GM21723 (cell line): ENCODE data around the gene MYO1A.
"Not testable (repeated sequence)": the region's sequence is repeated elsewhere in the genome, so short reads cannot be mapped to it uniquely, and the experiment has no call there.

Experiments used
- ATAC-seq: cut with Tn5 transposase; IDR thresholded peaks from one replicate; pipeline ENCODE4 v1.9.1; 2021; ENCODE audit warnings: mild to moderate bottlenecking, moderate library complexity; ENCODE audit not compliant: unreplicated experiment

MYO1A gene

DNA sequence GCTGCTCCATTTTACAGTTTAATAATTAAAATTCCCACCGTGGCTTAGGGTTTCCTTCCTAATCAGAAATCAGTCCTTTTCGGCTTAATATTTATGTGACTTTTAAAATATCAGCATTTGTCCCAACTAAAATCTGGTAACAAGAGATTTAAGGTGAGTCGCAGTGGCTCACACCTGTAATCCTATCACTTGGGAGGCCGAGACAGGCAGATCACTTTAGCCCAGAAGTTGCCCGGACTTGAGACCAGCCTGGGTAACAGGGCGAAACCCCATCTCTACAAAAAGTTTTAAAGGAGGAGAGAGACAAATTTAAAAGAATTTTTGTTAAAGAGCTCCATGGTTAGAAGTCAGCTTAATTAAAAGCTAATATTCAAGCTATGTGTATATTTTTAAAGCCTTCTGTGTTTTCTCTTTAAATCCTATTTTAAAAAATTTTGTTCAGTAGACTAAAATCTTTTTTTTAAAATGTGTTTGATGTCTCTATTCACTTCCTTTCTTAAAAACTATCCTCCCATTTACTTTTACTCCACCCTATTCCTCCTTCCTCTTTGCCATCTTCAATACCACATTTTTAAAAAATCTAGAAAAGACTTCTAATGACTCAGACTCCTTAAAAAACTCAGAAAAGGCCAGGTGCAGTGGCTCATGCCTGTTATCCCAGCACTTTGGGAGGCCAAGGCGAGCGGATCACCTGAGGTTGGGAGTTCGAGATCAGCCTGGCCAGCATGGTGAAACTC is 29.8 kb downstream of the MYO1A start:
- ATAC-seq: no peak

- ATAC-seq: no peak
Observed at GRCh38 chr12:57018906-57019305, 31.0 kb downstream of the MYO1A start.

GRCh38 chr12:57018353-57018752 is 31.6 kb downstream of the MYO1A start:
- ATAC-seq: not testable (repeated sequence)

- no peak for ATAC-seq
Observed at GRCh38 chr12:57016348-57016747, 33.6 kb downstream of the MYO1A start, which contains the start of gene TAC3. TSS of gene TAC3 (minus strand) at chr12:57016529. CDS start at chr12:57015797, 732 bp downstream.

DNA sequence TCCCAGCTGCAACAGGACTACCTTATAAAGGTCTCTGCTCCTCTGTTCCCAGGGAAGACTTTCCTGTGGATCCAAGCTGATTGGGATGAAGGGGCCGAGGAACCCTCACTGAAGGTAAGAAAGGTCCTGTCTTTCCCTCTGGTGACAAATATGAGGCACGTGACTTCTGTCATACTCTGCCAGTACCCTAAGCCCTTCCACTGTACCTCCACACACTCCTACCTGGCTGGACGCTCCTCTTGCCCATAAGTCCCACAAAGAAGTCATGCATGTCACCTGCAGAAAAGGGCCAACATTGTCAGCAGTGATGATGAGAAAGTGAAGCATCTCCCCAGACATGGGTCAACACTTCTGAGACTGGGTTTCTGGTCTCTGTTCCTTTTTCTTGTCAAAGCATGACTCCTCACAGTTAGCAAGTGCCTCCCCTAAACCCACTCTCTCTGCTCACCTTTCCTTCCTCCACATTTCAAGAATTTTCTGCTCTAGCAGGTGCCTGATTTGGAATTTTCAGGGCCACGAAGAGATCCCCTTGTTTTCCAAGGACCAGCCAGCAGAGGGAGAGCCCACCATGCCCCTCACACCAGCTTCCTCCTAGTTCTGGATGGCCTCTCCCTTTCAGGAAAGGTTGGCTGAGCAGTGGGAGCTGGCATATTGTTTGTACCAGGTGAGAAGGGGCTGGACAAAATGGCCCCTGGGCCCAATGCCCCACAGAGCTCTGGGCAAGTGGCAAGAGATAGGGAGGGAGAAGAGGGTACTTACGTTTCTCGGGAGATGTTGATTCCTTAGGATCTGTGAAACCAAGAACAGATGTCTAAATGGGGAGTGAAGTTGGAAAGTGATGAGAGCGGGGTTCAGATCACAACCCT is 37.1 kb downstream of the MYO1A start:
- ATAC-seq: peak; percentile 81

GRCh38 chr12:57011438-57012424 is 38.2 kb downstream of the MYO1A start:
- ATAC-seq: peak; percentile 67

- ATAC-seq: no peak
Observed at GRCh38 chr12:57010627-57011247, 39.2 kb downstream of the MYO1A start.

GRCh38 chr12:57009949-57010626 is 39.8 kb downstream of the MYO1A start:
- no peak for ATAC-seq

DNA sequence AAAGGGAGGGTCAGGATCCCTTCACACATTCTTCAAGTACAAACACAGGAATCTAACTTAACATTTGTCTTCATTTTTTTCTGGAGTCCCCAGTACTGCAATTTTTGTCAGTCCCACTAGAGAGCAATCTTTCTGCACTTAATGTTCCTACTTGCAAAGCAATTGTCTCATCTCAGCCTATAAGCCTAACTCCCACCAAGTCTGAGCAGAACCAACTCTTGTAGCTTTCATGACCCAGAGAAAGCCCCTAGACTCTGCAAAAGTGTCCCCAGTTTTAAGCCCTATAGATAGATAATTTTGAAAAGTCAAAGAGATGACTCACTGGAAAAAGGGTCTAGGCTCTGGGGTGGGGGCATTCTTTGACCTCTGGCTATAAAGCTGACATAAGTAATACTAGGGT is 41.8 kb downstream of the MYO1A start:
- ATAC-seq: no peak

DNA sequence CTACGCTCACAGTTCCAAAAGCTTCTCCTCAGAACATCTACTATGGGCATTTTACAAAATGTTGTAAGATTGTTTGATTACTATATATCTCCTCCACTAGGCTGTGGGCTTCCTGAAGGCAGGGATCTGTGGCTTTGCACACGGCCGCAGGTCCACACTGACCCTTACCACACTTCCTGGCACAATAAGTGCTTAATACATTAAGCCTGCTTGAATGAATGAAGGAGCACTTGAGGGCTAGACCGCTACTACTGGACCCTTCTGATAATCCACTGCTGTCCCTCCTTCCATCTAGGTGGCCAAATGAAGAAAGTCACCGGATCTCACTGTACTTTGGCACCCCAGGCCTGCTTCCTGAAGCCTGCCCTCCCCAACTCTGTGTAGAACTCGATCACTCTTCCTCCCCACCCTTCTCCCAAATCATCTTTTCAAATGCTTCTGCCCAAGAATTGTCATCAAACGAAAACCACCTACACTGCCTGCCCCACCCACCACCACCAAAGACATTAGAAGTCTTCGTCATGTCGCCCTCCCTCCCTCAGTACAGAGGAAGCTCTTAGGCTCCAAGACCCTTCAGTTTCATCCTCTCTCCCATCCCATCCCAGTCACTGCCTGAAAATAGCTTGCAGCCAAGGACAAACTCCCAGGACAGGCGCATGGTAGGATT is 43.0 kb downstream of the MYO1A start:
- ATAC-seq: no peak

- peak; percentile 75 for ATAC-seq
Observed at GRCh38 chr12:57005980-57006808, 43.7 kb downstream of the MYO1A start, which contains the start of gene ZBTB39. TSS of gene ZBTB39 (minus strand) at chr12:57006546. CDS start at chr12:57004917, 1,629 bp downstream.

DNA sequence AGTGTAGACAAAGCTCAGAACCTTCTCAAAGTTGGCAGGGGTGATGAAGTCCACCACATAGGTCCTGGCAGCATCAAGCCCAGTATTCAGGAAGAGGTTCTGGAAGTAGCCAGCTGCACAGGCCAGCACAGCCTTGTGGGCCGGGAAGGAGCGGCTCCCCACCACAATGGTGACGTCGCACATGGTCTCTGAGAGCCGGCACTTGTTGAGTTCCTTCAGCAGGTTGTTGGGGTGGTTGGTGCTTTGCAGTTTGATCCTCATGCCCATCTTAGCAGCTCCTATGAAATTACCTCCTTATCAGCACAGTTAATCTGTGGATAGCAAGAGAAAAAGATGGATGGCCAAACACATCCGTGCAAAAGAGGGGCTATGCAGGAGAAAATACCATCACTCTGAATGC is 45.3 kb downstream of the MYO1A start:
- no peak for ATAC-seq

DNA sequence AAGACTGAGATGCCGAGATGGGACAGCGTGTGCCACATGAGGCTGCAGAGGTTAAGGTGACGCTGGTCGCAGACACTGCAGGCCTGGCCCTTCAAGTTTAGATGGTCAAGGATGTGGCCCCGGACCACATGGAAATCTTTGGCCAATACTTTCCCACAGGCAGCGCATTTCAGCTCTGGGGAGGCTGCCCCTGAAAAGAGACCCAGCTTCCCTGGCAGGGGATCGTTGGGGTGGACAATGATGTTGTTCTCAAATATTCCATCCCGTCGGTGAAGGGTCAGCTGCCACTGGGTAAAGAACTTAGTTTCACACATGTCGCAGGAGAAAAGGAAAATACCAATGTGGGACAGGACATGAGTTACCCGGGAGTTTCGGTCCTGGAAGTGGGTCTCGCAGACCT is 46.5 kb downstream of the MYO1A start:
- no peak for ATAC-seq

- no peak for ATAC-seq
Observed at GRCh38 chr12:57001448-57001906, 48.5 kb downstream of the MYO1A start.

GRCh38 chr12:57000393-57000792 is 49.5 kb downstream of the MYO1A start:
- ATAC-seq: no peak

GRCh38 chr12:56999456-56999855 is 50.5 kb downstream of the MYO1A start:
- no peak for ATAC-seq

GRCh38 chr12:56998981-56999380 is 50.9 kb downstream of the MYO1A start:
- ATAC-seq: peak; percentile 85

- no peak for ATAC-seq
Observed at GRCh38 chr12:56998316-56998715, 51.6 kb downstream of the MYO1A start.
